Testis (tissue), 3 donors: ENCODE measurements around the gene FSTL4. TPM values are rescaled to one million over a fixed set of nuclear protein-coding genes. Genes with fewer than 3 reads are reported as not detected.

ENCODE experiments used
- DNase-seq: peaks from one replicate; pipeline ENCODE4 v3.0.0-alpha.2; 2019
- H3K27ac ChIP-seq, 2 donors: fragments of 200-600 bp; sonication (generic); one replicate each; pipeline ENCODE4 v1.5.1; 2019
- H3K27me3 ChIP-seq: fragments of 200-600 bp; sonication (generic); one replicate; pipeline ENCODE4 v1.5.1; 2019
- H3K36me3 ChIP-seq: fragments of 200-600 bp; sonication (generic); one replicate; pipeline ENCODE4 v1.5.1; 2017; ENCODE audit warnings: low read depth; ENCODE audit errors: missing control alignments
- H3K4me1 ChIP-seq: fragments of 200-600 bp; sonication (generic); one replicate; pipeline ENCODE4 v1.5.1; 2019
- H3K4me3 ChIP-seq, 2 donors: fragments of 200-600 bp; sonication (generic); one replicate each; pipeline ENCODE4 v1.5.1; 2017 to 2019
- H3K9me3 ChIP-seq: fragments of 200-600 bp; sonication (generic); one replicate; pipeline ENCODE4 v1.5.1; 2017
- POLR2A ChIP-seq: fragments of 450-650 bp; IDR thresholded peaks from one replicate; pipeline ENCODE4 v1.6.1; 2017; ENCODE audit warnings: antibody characterized with exemption, mild to moderate bottlenecking, moderate library complexity
- WGBS, 2 donors: methylation state at CpG; one replicate each; pipeline ENCODE4 v1.1.5; 2018; 5-methylcytosine and 5-hydroxymethylcytosine counted together
- intact Hi-C: fragments of 100-400 bp; cut with DNase I; formaldehyde crosslinking; loops from one replicate; pipeline ENCODE4 v1.15.1; 2023; ENCODE audit warnings: low total_unique reads
- polyA plus RNA-seq: library from polyadenylated mRNA; stranded (reverse); fragments of 350-450 nt; fragmentation: Illumina TruSeq; extraction: RNeasy Lipid Tissue Mini Kit (QIAGEN cat#74804); gene quantifications from one replicate; pipeline ENCODE4 v1.2.3, GENCODE V29; 2014; ENCODE audit warnings: low read depth, low replicate concordance; ENCODE audit not compliant: insufficient read depth
- total RNA-seq, 2 donors: library from RNA; depleted of rRNA; stranded (reverse); fragments of >200 nt; gene quantifications; one replicate each; pipeline ENCODE4 v1.2.3, GENCODE V29; 2016
- TF ChIP-seq, protein P1 (sequence below), 3 experiments: fragments of 450-650 bp in 2 of 3; fragments of 200-600 bp in 1 of 3; sonication (generic) in 1 of 3; IDR thresholded peaks; one replicate each; pipeline ENCODE4 v1.5.1; 2016 to 2019; ENCODE audit warnings: antibody characterized with exemption in 3 of 3, mild to moderate bottlenecking in 2 of 3, moderate library complexity in 1 of 3

FSTL4 gene
- total and polyA plus RNA-seq, 3 donors from 2014 or later = 7.1 to 8.6 (median 7.4) TPM

GRCh38 chr5:133642153-133642722 is 29.9 kb upstream of the FSTL4 start:
- no peaks in the 10 kb centered on the region for H3K4me1 ChIP-seq
- 60 to 78% methylated on average over 2 of the region's 2 CpGs for WGBS, 2 donors
- no peaks in the 10 kb centered on the region for H3K36me3 ChIP-seq
- TF ChIP-seq POLR2A = no peak
- TF ChIP-seq, protein P1, sequence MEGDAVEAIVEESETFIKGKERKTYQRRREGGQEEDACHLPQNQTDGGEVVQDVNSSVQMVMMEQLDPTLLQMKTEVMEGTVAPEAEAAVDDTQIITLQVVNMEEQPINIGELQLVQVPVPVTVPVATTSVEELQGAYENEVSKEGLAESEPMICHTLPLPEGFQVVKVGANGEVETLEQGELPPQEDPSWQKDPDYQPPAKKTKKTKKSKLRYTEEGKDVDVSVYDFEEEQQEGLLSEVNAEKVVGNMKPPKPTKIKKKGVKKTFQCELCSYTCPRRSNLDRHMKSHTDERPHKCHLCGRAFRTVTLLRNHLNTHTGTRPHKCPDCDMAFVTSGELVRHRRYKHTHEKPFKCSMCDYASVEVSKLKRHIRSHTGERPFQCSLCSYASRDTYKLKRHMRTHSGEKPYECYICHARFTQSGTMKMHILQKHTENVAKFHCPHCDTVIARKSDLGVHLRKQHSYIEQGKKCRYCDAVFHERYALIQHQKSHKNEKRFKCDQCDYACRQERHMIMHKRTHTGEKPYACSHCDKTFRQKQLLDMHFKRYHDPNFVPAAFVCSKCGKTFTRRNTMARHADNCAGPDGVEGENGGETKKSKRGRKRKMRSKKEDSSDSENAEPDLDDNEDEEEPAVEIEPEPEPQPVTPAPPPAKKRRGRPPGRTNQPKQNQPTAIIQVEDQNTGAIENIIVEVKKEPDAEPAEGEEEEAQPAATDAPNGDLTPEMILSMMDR (IDR thresholded peaks at IDR 0.05) = no peak
- DNase-seq = no peak
- H3K9me3 ChIP-seq = no peaks in the 10 kb centered on the region
- H3K27ac ChIP-seq = no peak overlapping the region
- intact Hi-C loops = no loop called here
- H3K27me3 ChIP-seq = no peaks in the 10 kb centered on the region
- no peak overlapping the region for H3K4me3 ChIP-seq

DNA sequence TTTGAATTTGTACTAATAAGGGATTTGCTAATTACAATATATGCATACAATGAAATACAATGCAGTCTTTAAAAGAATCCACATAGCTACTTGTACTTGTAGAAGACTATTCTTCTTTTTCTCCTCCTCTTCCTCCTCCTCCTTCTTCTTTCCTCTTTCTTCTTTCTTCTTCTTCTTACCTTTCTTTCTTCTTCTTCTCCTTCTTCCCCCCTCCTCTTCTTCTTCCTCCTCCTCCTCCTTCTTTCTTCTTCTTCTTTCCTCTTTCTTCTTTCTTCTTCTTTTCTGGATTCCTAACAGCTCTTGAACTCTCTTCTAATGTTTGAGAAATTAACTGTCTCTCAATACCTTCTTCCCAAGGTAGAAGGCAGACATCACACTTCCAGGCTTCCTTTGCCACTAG is 29.3 kb upstream of the FSTL4 start:
- TF ChIP-seq, protein P1 (IDR thresholded peaks at IDR 0.05) = no peak
- TF ChIP-seq POLR2A = no peak
- no peak overlapping the region for H3K4me3 ChIP-seq
- no peaks in the 10 kb centered on the region for H3K4me1 ChIP-seq
- DNase-seq = no peak
- no peaks in the 10 kb centered on the region for H3K36me3 ChIP-seq
- intact Hi-C loops = no loop called here
- no peaks in the 10 kb centered on the region for H3K27me3 ChIP-seq
- H3K9me3 ChIP-seq = no peaks in the 10 kb centered on the region
- no peak overlapping the region for H3K27ac ChIP-seq

DNA sequence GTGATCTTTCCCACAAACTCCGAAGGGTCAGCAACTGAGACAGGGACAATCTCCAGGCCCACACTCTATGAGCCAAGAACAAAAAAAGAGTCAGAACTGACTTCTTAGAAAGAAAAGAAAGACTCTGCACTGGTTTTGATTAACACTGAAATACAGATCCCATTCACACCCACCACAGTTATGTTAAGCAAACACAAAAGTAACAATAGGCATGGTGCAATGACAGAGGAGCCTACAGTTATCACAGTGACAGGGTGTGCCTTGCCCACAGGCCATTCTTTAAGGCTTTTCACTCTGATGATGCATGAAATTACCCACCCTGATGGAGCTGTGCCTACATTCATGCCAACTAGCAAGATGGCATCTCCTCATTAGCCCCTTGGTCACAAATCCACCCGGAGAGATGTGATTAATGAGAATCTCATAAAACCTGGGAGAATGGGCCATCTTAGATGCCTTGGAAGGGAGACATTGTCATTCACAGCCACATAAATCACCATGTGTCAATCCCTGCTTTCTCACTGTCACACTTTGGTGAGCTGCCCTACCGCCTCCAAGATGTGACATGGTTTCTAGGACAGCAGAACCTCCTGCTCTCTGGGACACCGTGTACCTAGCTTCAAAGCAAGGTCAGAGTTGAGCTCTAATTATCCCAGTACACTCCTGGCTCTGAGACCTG is 27.6 kb upstream of the FSTL4 start:
- TF ChIP-seq POLR2A = no peak
- TF ChIP-seq, protein P1 (IDR thresholded peaks at IDR 0.05) = no peak
- H3K36me3 ChIP-seq = no peaks in the 10 kb centered on the region
- no peak overlapping the region for H3K4me3 ChIP-seq
- intact Hi-C loops = no loop called here
- 61 to 71% methylated on average over 4 of the region's 4 CpGs for WGBS, 2 donors
- no peak for DNase-seq
- H3K27ac ChIP-seq = no peak overlapping the region
- no peaks in the 10 kb centered on the region for H3K9me3 ChIP-seq
- no peaks in the 10 kb centered on the region for H3K27me3 ChIP-seq
- H3K4me1 ChIP-seq = no peaks in the 10 kb centered on the region

GRCh38 chr5:133638436-133638835 is 26.1 kb upstream of the FSTL4 start:
- TF ChIP-seq, protein P1 (IDR thresholded peaks at IDR 0.05) = no peak
- TF ChIP-seq POLR2A = no peak
- no peaks in the 10 kb centered on the region for H3K9me3 ChIP-seq
- 62 to 65% methylated on average over 3 to 4 of the region's 4 CpGs for WGBS, 2 donors
- intact Hi-C loops = no loop called here
- H3K27me3 ChIP-seq = no peaks in the 10 kb centered on the region
- no peak overlapping the region for H3K27ac ChIP-seq
- no peaks in the 10 kb centered on the region for H3K4me1 ChIP-seq
- H3K36me3 ChIP-seq = no peaks in the 10 kb centered on the region
- DNase-seq = no peak
- no peak overlapping the region for H3K4me3 ChIP-seq

DNA sequence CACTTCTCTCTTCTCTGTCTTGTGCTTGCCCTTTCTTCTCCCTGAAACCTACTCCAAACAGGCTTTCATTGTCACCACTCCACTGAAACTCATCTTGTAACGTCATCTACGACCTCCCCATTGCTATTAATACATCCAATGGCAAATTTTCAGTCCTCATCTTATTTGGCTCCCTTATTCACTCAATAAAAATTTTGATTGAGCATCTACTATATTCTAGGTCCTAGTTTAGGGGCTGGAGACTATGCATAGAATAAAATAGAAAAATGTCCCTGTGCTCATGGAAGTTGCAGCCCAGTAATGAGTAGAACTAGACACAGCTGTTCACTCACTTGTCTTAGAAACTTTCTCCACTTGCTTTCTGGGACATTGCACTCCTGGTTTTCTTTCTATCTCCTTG is 24.9 kb upstream of the FSTL4 start:
- Histone ChIP-seq H3K27ac (no peak overlapping the region), H3K9me3 (no peaks in the 10 kb centered on the region), H3K4me3 (no peak overlapping the region), H3K36me3 (no peaks in the 10 kb centered on the region), H3K27me3 (no peaks in the 10 kb centered on the region), H3K4me1 (no peaks in the 10 kb centered on the region)
- 53 to 72% methylated on average over 2 of the region's 2 CpGs for WGBS, 2 donors
- DNase-seq = no peak
- TF ChIP-seq POLR2A = no peak
- TF ChIP-seq, protein P1 (IDR thresholded peaks at IDR 0.05) = no peak
- intact Hi-C loops = no loop called here
